Naive thymus-derived CD4-positive, alpha-beta T cell (primary cell): ENCODE data around the gene STAM. TPM values are rescaled to one million over a fixed set of nuclear protein-coding genes. Genes with fewer than 3 reads are reported as not detected.
A peak's percentile ranks its signal among the peaks of the same experiment; 100 is the strongest.

Experiments used
- ATAC-seq: fragments of 150-1000 bp; cut with Tn5 transposase; 2 replicates; pipeline ENCODE4 v1.10.0; 2021; ENCODE audit warnings: mild to moderate bottlenecking, moderate library complexity
- CTCF ChIA-PET: fragments of 350-600 bp; sonication (Branson Sonifier 250); formaldehyde crosslinking; loops from one replicate; lab custom pipeline; 2021; ENCODE audit warnings: antibody characterized with exemption; lab: Charles Lee
- POLR2A ChIA-PET: fragments of 350-600 bp; sonication (Branson Sonifier 250); formaldehyde crosslinking; loops from one replicate; lab custom pipeline; 2021; ENCODE audit warnings: antibody characterized with exemption, inconsistent platforms; lab: Charles Lee
- DNase-seq, 9 donors: peaks; one replicate each; pipeline versions ENCODE4 v3.0.0 to v3.0.0-alpha.2; 2020 to 2022; ENCODE audit warnings: mixed read lengths in 1 of 9
- H3K27ac ChIP-seq: one replicate; pipeline ENCODE4 v1.7.0; 2013; ENCODE audit warnings: mild to moderate bottlenecking, low read depth, low read length, moderate library complexity
- H3K27me3 ChIP-seq, 2 donors: one replicate each; pipeline ENCODE4 v1.7.0; 2013; ENCODE audit warnings: low read length in 2 of 2, mild to moderate bottlenecking in 2 of 2, moderate library complexity in 2 of 2; ENCODE audit not compliant: control insufficient read depth in 2 of 2, insufficient read depth in 2 of 2
- H3K36me3 ChIP-seq, 3 experiments: 1 replicate in 2 of 3; 2 replicates in 1 of 3; pipeline ENCODE4 v1.7.0; 2013; ENCODE audit warnings: low read length in 3 of 3, mild to moderate bottlenecking in 3 of 3, moderate library complexity in 1 of 3; ENCODE audit not compliant: insufficient read depth in 3 of 3, control insufficient read depth in 2 of 3
- H3K4me1 ChIP-seq, 2 donors: one replicate each; pipeline ENCODE4 v1.7.0; 2013; ENCODE audit warnings: low read length in 2 of 2, mild to moderate bottlenecking in 2 of 2, moderate library complexity in 1 of 2; ENCODE audit not compliant: control insufficient read depth in 2 of 2, insufficient read depth in 2 of 2
- H3K4me3 ChIP-seq: 2 replicates; pipeline ENCODE4 v1.7.0; 2013; ENCODE audit warnings: mild to moderate bottlenecking, low read length
- H3K9me3 ChIP-seq, 3 experiments: 1 replicate in 2 of 3; 2 replicates in 1 of 3; pipeline ENCODE4 v1.7.0; 2013; ENCODE audit warnings: low read length in 3 of 3; ENCODE audit not compliant: control insufficient read depth in 2 of 3
- H3K27ac Mint-ChIP-seq, 9 donors: one replicate each; pipeline ENCODE4 v1.8.0; 2020 to 2022; ENCODE audit warnings: mixed read lengths in 9 of 9, mild to moderate bottlenecking in 8 of 9, moderate library complexity in 5 of 9, inconsistent platforms in 2 of 9
- H3K27me3 Mint-ChIP-seq, 5 donors: one replicate each; pipeline ENCODE4 v1.8.0; 2021 to 2022; ENCODE audit warnings: mixed read lengths in 5 of 5, mild to moderate bottlenecking in 1 of 5
- H3K36me3 Mint-ChIP-seq, 5 donors: one replicate each; pipeline ENCODE4 v1.8.0; 2020 to 2022; ENCODE audit warnings: mixed read lengths in 5 of 5, mild to moderate bottlenecking in 3 of 5, inconsistent platforms in 1 of 5
- H3K4me1 Mint-ChIP-seq, 7 donors: one replicate each; pipeline ENCODE4 v1.8.0; 2020 to 2022; ENCODE audit warnings: mixed read lengths in 7 of 7, mild to moderate bottlenecking in 3 of 7, inconsistent platforms in 1 of 7
- H3K4me3 Mint-ChIP-seq, 10 donors: one replicate each; pipeline ENCODE4 v1.8.0; 2020 to 2022; ENCODE audit warnings: mild to moderate bottlenecking in 10 of 10, mixed read lengths in 10 of 10, moderate library complexity in 6 of 10, inconsistent platforms in 2 of 10
- H3K9me3 Mint-ChIP-seq, 11 donors: one replicate each; pipeline ENCODE4 v1.8.0; 2020 to 2022; ENCODE audit warnings: mixed read lengths in 11 of 11, mild to moderate bottlenecking in 4 of 11, inconsistent platforms in 1 of 11, moderate library complexity in 1 of 11
- intact Hi-C, 2 donors: fragments of 100-400 bp; cut with micrococcal nuclease; formaldehyde crosslinking; loops; one replicate each; pipeline ENCODE4 v1.15.1; 2023
- polyA plus RNA-seq, 2 donors: library from polyadenylated mRNA; unstranded; fragments of 300-500 nt; fragmentation: Illumina TruSeq; gene quantifications; one replicate each; pipeline ENCODE4 v1.2.3, GENCODE V29; 2021
- total RNA-seq, 6 experiments: library from RNA in 5 of 6; stranded (reverse) in 5 of 6; gene quantifications; 1 replicate in 5 of 6; 2 replicates in 1 of 6; pipeline ENCODE4 v1.2.3 and lab custom pipeline; 2021 to 2026

Gene STAM
- total and polyA plus RNA-seq, 7 experiments from 2014 or later = 11.9 to 25.4 (median 19.4) TPM

GRCh38 chr10:17703706-17704105 is 59.8 kb downstream of the STAM start:
- ChIA-PET CTCF (interaction anchor here (0.7 kb wide), 1 partner anchor 347 kb away, joined by 3 read pairs; no protein-coding TSS in a partner anchor), POLR2A (no interaction called here)
- Histone ChIP-seq H3K4me1 (no peaks in the 10 kb centered on the region), H3K4me3 (no peak overlapping the region), H3K27ac (no peak overlapping the region), H3K36me3 (peaks cover 0 to 16% (median 11%) of the 10 kb centered on the region in 3 experiments), H3K27me3 (no peaks in the 10 kb centered on the region), H3K9me3 (no peaks in the 10 kb centered on the region)
- H3K4me1 Mint-ChIP-seq = peaks cover 0 to 2% (median 0%) of the 10 kb centered on the region in 7 donors
- no peak for ATAC-seq
- no peak overlapping the region for H3K27ac Mint-ChIP-seq
- H3K9me3 Mint-ChIP-seq = no peaks in the 10 kb centered on the region
- H3K27me3 Mint-ChIP-seq = no peaks in the 10 kb centered on the region
- intact Hi-C loops = no loop called here
- peaks cover 0 to 42% (median 32%) of the 10 kb centered on the region in 5 donors for H3K36me3 Mint-ChIP-seq
- no peak overlapping the region for H3K4me3 Mint-ChIP-seq
- no peak for DNase-seq

GRCh38 chr10:17708821-17709220 is 64.9 kb downstream of the STAM start:
- H3K27ac Mint-ChIP-seq = no peak overlapping the region
- H3K9me3 ChIP-seq = no peaks in the 10 kb centered on the region
- intact Hi-C loops = no loop called here
- DNase-seq (no peak), ATAC-seq (no peak)
- H3K36me3 ChIP-seq = peaks cover 9 to 63% (median 14%) of the 10 kb centered on the region in 3 experiments
- ChIA-PET CTCF (no interaction called here), POLR2A (no interaction called here)
- H3K27me3 Mint-ChIP-seq = no peaks in the 10 kb centered on the region
- no peaks in the 10 kb centered on the region for H3K9me3 Mint-ChIP-seq
- no peak overlapping the region for H3K4me3 ChIP-seq
- H3K36me3 Mint-ChIP-seq = peaks cover 16 to 61% (median 41%) of the 10 kb centered on the region in 5 donors
- no peak overlapping the region for H3K27ac ChIP-seq
- H3K4me1 Mint-ChIP-seq = no peaks in the 10 kb centered on the region
- no peaks in the 10 kb centered on the region for H3K4me1 ChIP-seq
- H3K27me3 ChIP-seq = no peaks in the 10 kb centered on the region
- no peak overlapping the region for H3K4me3 Mint-ChIP-seq

- Histone ChIP-seq H3K4me3 (no peak overlapping the region), H3K4me1 (no peaks in the 10 kb centered on the region), H3K27me3 (no peaks in the 10 kb centered on the region), H3K27ac (no peak overlapping the region), H3K36me3 (peaks cover 9 to 70% (median 14%) of the 10 kb centered on the region in 3 experiments), H3K9me3 (no peaks in the 10 kb centered on the region)
- Mint-ChIP-seq H3K4me1 (no peaks in the 10 kb centered on the region), H3K36me3 (peaks cover 18 to 64% (median 48%) of the 10 kb centered on the region in 5 donors), H3K27me3 (no peaks in the 10 kb centered on the region), H3K9me3 (no peaks in the 10 kb centered on the region), H3K4me3 (no peak overlapping the region), H3K27ac (no peak overlapping the region)
- ATAC-seq = no peak
- ChIA-PET POLR2A (interaction anchor here (0.7 kb wide), 1 partner anchor 70 kb away, joined by 3 read pairs; no protein-coding TSS in a partner anchor), CTCF (no interaction called here)
- DNase-seq = no peak
- intact Hi-C loops = no loop called here
These were observed 65.5 kb downstream of the STAM start for GRCh38 chr10:17709492-17709891.

- Histone ChIP-seq H3K9me3 (no peaks in the 10 kb centered on the region), H3K27me3 (no peaks in the 10 kb centered on the region), H3K4me3 (no peak overlapping the region), H3K27ac (no peak overlapping the region), H3K36me3 (peaks cover 9 to 75% (median 9%) of the 10 kb centered on the region in 3 experiments), H3K4me1 (no peaks in the 10 kb centered on the region)
- no peaks in the 10 kb centered on the region for H3K4me1 Mint-ChIP-seq
- ATAC-seq (no peak), DNase-seq (no peak)
- intact Hi-C loops = no loop called here
- H3K9me3 Mint-ChIP-seq = no peaks in the 10 kb centered on the region
- ChIA-PET POLR2A (no interaction called here), CTCF (no interaction called here)
- H3K27me3 Mint-ChIP-seq = no peaks in the 10 kb centered on the region
- H3K27ac Mint-ChIP-seq = no peak overlapping the region
- H3K4me3 Mint-ChIP-seq = no peak overlapping the region
- peaks cover 20 to 71% (median 54%) of the 10 kb centered on the region in 5 donors for H3K36me3 Mint-ChIP-seq
These were observed 66.2 kb downstream of the STAM start for GRCh38 chr10:17710181-17710580.

GRCh38 chr10:17712053-17712452 is 68.1 kb downstream of the STAM start:
- CTCF ChIA-PET = no interaction called here
- POLR2A ChIA-PET = no interaction called here

GRCh38 chr10:17712717-17713471 is 68.9 kb downstream of the STAM start:
- Histone ChIP-seq H3K4me3 (no peak overlapping the region), H3K27me3 (no peaks in the 10 kb centered on the region), H3K4me1 (no peaks in the 10 kb centered on the region), H3K27ac (no peak overlapping the region), H3K36me3 (peaks cover 5 to 69% (median 9%) of the 10 kb centered on the region in 3 experiments), H3K9me3 (no peaks in the 10 kb centered on the region)
- POLR2A ChIA-PET = no interaction called here
- Mint-ChIP-seq H3K9me3 (peaks cover 0 to 4% (median 0%) of the 10 kb centered on the region in 11 donors), H3K36me3 (peaks cover 20 to 87% (median 66%) of the 10 kb centered on the region in 5 donors), H3K27me3 (no peaks in the 10 kb centered on the region), H3K4me3 (no peak overlapping the region), H3K27ac (peak overlapping the region in 2 of 9 donors; percentile 3 to 43), H3K4me1 (no peaks in the 10 kb centered on the region)
- no peak for DNase-seq
- intact Hi-C loops = no loop called here
- CTCF ChIA-PET = no interaction called here
- no peak for ATAC-seq

More at GRCh38 chr10:17712053-17712452, 68.1 kb downstream of the STAM start:
- DNase-seq = no peak
- Histone ChIP-seq H3K27ac (no peak overlapping the region), H3K4me3 (no peak overlapping the region), H3K9me3 (no peaks in the 10 kb centered on the region), H3K4me1 (no peaks in the 10 kb centered on the region), H3K27me3 (no peaks in the 10 kb centered on the region), H3K36me3 (peaks cover 5 to 69% (median 9%) of the 10 kb centered on the region in 3 experiments)
- intact Hi-C loops = no loop called here
- no peak overlapping the region for H3K27ac Mint-ChIP-seq
- H3K4me3 Mint-ChIP-seq = no peak overlapping the region
- no peak for ATAC-seq
- no peaks in the 10 kb centered on the region for H3K4me1 Mint-ChIP-seq
- no peaks in the 10 kb centered on the region for H3K9me3 Mint-ChIP-seq
- H3K27me3 Mint-ChIP-seq = no peaks in the 10 kb centered on the region
- peaks cover 20 to 83% (median 64%) of the 10 kb centered on the region in 5 donors for H3K36me3 Mint-ChIP-seq
